Lower lobe of right lung (tissue), 2 donors: ENCODE measurements around the gene RNF149. TPM values are rescaled to one million over a fixed set of nuclear protein-coding genes. Genes with fewer than 3 reads are reported as not detected.
"Not testable (repeated sequence)": the region's sequence is repeated elsewhere in the genome, so short reads cannot be mapped to it uniquely, and the experiment has no call there.

Experiments used
- ATAC-seq, 2 donors: fragments of 200-7000 bp; cut with Tn5 transposase; one replicate each; pipeline ENCODE4 v1.9.1; 2020 to 2022; ENCODE audit warnings: mild to moderate bottlenecking in 2 of 2, moderate library complexity in 2 of 2
- DNase-seq: peaks from one replicate; pipeline ENCODE4 v3.0.0-alpha.2; 2020
- H3K27ac ChIP-seq: fragments of 200-600 bp; one replicate; pipeline ENCODE4 v1.8.0; 2022
- H3K27me3 ChIP-seq: fragments of 200-600 bp; one replicate; pipeline ENCODE4 v1.8.0; 2022; ENCODE audit warnings: low read depth
- H3K36me3 ChIP-seq: fragments of 200-600 bp; one replicate; pipeline ENCODE4 v1.8.0; 2022; ENCODE audit warnings: mild to moderate bottlenecking
- H3K4me1 ChIP-seq: fragments of 200-600 bp; one replicate; pipeline ENCODE4 v1.8.0; 2022
- H3K4me3 ChIP-seq: fragments of 200-600 bp; one replicate; pipeline ENCODE4 v1.8.0; 2022; ENCODE audit warnings: mild to moderate bottlenecking
- H3K9me3 ChIP-seq: fragments of 200-600 bp; one replicate; pipeline ENCODE4 v1.8.0; 2022
- intact Hi-C: fragments of 100-400 bp; cut with DNase I; formaldehyde crosslinking; loops from one replicate; pipeline ENCODE4 v1.11.0; 2022
- total RNA-seq: library from RNA; stranded (reverse); fragmentation: NEBNext Ultra II Directional; extraction: Animal tissue kit (Norgen Biotek cat#: 25700); gene quantifications from one replicate; pipeline ENCODE4 v1.2.1, GENCODE V29; 2021
- TF ChIP-seq, protein P1 (sequence below): fragments of 200-600 bp; IDR thresholded peaks from one replicate; pipeline ENCODE4 v1.8.0; 2022; ENCODE audit warnings: antibody characterized with exemption, mild to moderate bottlenecking
- donor health status: DM: no; HTN: yes; CAD: no; lungs with severe emphysema.

RNF149 gene
- total RNA-seq, 1 donor from 2014 or later = 158 TPM

DNA sequence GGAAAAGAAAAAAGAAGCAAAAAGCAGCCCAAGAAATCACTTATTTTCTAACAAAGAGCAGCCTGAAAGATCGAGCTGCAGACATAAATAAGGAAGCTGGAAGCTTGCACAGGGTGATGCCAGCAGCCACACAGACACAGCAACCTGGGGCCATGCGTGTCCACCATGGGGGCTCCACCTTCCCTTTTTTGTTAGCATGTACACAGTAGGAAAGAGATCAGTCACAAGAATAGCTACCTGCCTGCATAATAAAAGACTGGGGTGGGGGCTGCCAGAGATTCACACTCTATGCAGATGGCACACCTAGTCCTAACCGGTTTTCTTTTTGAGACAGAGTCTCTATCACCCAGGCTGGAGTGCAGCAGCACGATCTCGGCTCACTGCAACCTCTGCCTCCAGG, 58.7 kb downstream of the RNF149 start:
- Histone ChIP-seq H3K4me1 (peaks cover 25% of the 10 kb centered on the region), H3K36me3 (no peaks in the 10 kb centered on the region), H3K4me3 (no peak overlapping the region), H3K27ac (no peak overlapping the region), H3K27me3 (no peaks in the 10 kb centered on the region), H3K9me3 (no peaks in the 10 kb centered on the region)
- no peak for ATAC-seq
- no peak for DNase-seq
- intact Hi-C loops = no loop called here
- TF ChIP-seq, protein P1, sequence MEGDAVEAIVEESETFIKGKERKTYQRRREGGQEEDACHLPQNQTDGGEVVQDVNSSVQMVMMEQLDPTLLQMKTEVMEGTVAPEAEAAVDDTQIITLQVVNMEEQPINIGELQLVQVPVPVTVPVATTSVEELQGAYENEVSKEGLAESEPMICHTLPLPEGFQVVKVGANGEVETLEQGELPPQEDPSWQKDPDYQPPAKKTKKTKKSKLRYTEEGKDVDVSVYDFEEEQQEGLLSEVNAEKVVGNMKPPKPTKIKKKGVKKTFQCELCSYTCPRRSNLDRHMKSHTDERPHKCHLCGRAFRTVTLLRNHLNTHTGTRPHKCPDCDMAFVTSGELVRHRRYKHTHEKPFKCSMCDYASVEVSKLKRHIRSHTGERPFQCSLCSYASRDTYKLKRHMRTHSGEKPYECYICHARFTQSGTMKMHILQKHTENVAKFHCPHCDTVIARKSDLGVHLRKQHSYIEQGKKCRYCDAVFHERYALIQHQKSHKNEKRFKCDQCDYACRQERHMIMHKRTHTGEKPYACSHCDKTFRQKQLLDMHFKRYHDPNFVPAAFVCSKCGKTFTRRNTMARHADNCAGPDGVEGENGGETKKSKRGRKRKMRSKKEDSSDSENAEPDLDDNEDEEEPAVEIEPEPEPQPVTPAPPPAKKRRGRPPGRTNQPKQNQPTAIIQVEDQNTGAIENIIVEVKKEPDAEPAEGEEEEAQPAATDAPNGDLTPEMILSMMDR = no peak

DNA sequence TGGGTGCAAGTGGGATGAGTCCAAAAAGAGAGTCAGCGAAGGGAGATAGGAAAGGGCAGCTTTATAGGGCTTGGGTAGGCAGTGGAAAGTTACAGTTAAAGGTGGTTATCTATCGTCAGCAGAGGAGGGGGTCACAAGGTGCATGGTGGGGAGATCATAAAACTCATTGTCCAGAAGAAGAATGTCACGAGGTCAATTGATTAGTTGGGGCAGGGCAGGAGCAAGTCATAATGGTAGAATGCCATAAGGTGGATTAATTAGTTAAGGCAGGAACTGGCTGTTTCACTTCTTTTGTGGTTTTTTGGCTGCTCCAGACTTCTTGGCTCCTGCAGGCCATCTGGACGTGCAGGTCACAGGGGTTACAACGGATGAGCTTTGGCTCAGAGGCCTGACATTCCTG, 59.7 kb downstream of the RNF149 start:
- intact Hi-C loops, H3K9me3 ChIP-seq, H3K27ac ChIP-seq, ATAC-seq, H3K4me3 ChIP-seq, H3K27me3 ChIP-seq, H3K36me3 ChIP-seq, DNase-seq: not testable (repeated sequence)
- peaks cover 15% of the 10 kb centered on the region for H3K4me1 ChIP-seq

DNA sequence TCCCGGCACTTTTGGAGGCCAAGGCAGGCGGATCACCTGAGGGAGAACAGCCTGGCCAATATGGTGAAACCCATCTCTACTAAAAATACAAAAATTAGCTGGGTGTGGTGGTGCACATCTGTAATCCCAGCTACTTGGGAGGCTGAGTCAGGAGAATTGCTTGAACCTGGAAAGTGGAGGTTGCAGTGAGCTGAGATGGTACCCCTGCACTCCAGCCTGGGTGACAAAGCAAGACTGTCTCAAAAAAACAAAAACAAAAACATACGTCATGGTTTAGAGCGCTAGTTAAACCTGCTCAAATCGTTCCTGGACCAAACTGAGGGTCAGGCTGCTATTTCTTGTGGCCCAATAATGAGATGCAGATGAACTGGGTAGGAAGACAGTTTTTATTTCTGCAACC, 63.0 kb downstream of the RNF149 start:
- H3K27me3 ChIP-seq, H3K4me3 ChIP-seq, H3K4me1 ChIP-seq, H3K27ac ChIP-seq, H3K9me3 ChIP-seq, DNase-seq, intact Hi-C loops, H3K36me3 ChIP-seq, ATAC-seq: not testable (repeated sequence)

DNA sequence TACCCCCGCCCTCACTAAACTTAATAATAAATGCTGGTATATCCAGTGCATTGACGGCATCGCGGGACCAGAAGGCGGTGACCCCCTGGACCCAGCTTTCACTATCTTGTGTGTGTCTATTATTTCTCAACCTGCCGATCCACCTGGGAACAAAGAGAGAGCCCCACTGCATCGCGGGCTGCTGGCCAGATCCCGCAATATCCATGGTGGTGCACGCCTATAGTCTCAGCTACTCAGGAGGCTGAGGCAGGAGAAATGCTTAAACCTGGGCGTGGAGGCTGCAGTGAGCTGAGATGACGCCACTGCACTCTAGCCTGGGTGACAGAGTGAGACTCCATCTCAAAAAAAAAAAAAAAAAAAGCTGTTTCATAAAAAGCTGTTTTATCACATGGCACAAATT, 63.6 kb downstream of the RNF149 start:
- H3K4me1 ChIP-seq, DNase-seq, intact Hi-C loops, H3K27ac ChIP-seq, H3K36me3 ChIP-seq, ATAC-seq, H3K27me3 ChIP-seq, H3K9me3 ChIP-seq, H3K4me3 ChIP-seq: not testable (repeated sequence)

DNA sequence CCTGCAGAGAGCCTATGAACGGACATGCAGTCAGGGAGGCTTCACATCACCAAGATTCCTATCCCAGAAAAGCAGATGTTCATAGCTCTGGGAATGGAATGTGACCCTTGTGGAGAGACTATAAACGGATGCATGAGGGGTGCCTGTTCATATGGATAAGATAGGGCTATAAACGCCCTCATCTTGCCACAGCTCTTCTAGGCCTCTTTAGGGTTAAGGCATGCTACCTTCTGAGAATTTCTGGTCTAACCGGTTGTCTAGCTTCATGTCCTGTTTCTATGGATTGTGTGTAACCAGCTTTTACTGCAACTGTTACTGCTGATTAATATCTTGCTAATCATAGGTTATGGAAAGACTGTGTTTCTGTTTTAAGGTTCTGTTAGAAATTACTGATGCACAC, 64.1 kb downstream of the RNF149 start:
- intact Hi-C loops, H3K27ac ChIP-seq, H3K9me3 ChIP-seq, H3K4me3 ChIP-seq, ATAC-seq, H3K36me3 ChIP-seq, H3K4me1 ChIP-seq, DNase-seq, H3K27me3 ChIP-seq: not testable (repeated sequence)

DNA sequence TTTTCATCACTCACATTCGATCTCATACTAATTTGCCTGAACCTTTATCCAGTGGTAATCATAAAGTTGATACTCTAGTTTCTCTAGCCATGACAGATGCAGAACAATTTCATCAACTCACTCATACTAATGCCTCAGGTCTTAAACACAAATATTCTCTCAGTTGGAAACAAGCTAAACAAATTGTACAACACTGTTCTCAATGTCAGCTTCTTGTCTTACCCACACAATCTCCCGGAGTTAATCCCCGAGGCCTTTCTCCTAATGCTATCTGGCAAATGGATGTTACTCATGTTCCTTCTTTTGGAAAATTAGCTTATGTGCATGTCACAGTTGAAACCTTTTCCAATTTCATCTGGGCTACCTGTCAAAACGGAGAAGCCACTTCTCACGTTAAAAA, 67.3 kb downstream of the RNF149 start:
- no peaks in the 10 kb centered on the region for H3K36me3 ChIP-seq
- no peaks in the 10 kb centered on the region for H3K27me3 ChIP-seq
- H3K4me3 ChIP-seq = no peak overlapping the region
- intact Hi-C loops = no loop called here
- ATAC-seq (no peak), DNase-seq (no peak)
- TF ChIP-seq, protein P1 = no peak
- no peaks in the 10 kb centered on the region for H3K4me1 ChIP-seq
- no peak overlapping the region for H3K27ac ChIP-seq
- no peaks in the 10 kb centered on the region for H3K9me3 ChIP-seq

DNA sequence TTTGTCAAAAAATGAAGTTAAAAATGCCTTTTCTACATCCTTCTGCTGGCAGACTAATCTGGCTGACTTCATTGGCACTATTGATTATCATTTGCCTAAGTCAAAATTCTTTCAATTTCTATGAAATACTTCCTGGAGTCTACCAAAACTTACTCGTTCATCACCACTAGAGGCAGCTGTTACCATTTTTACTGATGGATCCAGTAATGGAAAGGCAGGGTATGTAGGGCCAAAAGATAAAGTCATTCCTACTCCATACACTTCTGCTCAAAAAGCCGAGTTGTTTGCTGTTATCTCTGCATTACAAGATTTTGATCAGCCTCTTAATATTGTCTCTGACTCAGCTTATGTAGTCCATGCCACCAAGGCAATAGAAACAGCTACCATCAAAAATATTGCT, 67.8 kb downstream of the RNF149 start:
- TF ChIP-seq, protein P1 = peak; percentile 48
- H3K4me1 ChIP-seq, H3K27me3 ChIP-seq, H3K4me3 ChIP-seq, DNase-seq, H3K36me3 ChIP-seq, intact Hi-C loops, H3K9me3 ChIP-seq, ATAC-seq: not testable (repeated sequence)
- peak overlapping the region; percentile 82 for H3K27ac ChIP-seq

DNA sequence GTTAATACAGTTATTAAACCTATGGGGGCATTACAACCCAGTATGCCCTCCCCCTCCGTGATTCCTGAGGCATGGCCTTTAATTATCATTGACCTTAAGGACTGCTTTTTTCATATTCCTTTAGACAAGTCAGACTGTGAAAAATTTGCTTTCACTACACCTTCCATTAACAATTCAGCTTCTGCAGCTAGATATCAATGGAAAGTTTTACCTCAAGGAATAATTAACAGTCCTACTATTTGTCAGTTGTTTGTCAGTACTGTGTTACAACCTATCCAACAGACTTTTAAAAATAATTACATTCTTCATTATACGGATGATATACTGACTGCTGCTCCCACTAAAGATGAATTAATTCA, 68.8 kb downstream of the RNF149 start:
- ATAC-seq, H3K4me1 ChIP-seq, H3K36me3 ChIP-seq, H3K9me3 ChIP-seq, H3K4me3 ChIP-seq, DNase-seq, H3K27me3 ChIP-seq, intact Hi-C loops: not testable (repeated sequence)
- peak overlapping the region; percentile 82 for H3K27ac ChIP-seq
